Esophagus squamous epithelium (tissue), 5 donors: Measurements from ENCODE around the gene UBE2M. TPM values are rescaled to one million over a fixed set of nuclear protein-coding genes. Genes with fewer than 3 reads are reported as not detected.
"Not testable (repeated sequence)": the region's sequence is repeated elsewhere in the genome, so short reads cannot be mapped to it uniquely, and the experiment has no call there.

Experiments used
- DNase-seq: peaks from one replicate; lab custom pipeline; 2025; lab: John Stamatoyannopoulos, UW
- H3K27ac ChIP-seq, 4 donors: fragments of 200-600 bp; sonication (generic); one replicate each; pipeline ENCODE4 v1.5.1; 2016 to 2019; ENCODE audit warnings: mild to moderate bottlenecking in 1 of 4
- H3K27me3 ChIP-seq, 4 donors: fragments of 200-600 bp; sonication (generic); 1 replicate in 3 of 4; 2 replicates in 1 of 4; pipeline versions ENCODE4 v1.5.1 to v1.6.0; 2017 to 2021; ENCODE audit warnings: antibody characterized with exemption in 1 of 4
- H3K36me3 ChIP-seq, 3 donors: fragments of 200-600 bp; sonication (generic); one replicate each; pipeline ENCODE4 v1.5.1; 2016 to 2019
- H3K4me1 ChIP-seq, 3 donors: fragments of 200-600 bp; sonication (generic); one replicate each; pipeline ENCODE4 v1.5.1; 2017 to 2019
- H3K4me3 ChIP-seq, 4 donors: fragments of 200-600 bp; sonication (generic); 1 replicate in 3 of 4; 2 replicates in 1 of 4; pipeline ENCODE4 v1.5.1; 2016 to 2019; ENCODE audit warnings: mild to moderate bottlenecking in 2 of 4, moderate library complexity in 1 of 4
- H3K9me3 ChIP-seq, 3 donors: fragments of 200-600 bp; sonication (generic); one replicate each; pipeline ENCODE4 v1.5.1; 2016 to 2019
- CTCF ChIP-seq, 6 experiments: fragments of 450-650 bp in 4 of 6; fragments of 200-600 bp in 2 of 6; sonication (generic) in 2 of 6; IDR thresholded peaks; one replicate each; pipeline ENCODE4 v1.5.1; 2016 to 2019; ENCODE audit warnings: antibody characterized with exemption in 6 of 6, mild to moderate bottlenecking in 4 of 6, moderate library complexity in 4 of 6
- POLR2A ChIP-seq, 4 donors: fragments of 450-650 bp; IDR thresholded peaks; one replicate each; pipeline ENCODE4 v1.6.1; 2017; ENCODE audit warnings: antibody characterized with exemption in 4 of 4, mild to moderate bottlenecking in 4 of 4, moderate library complexity in 3 of 4
- WGBS, 2 donors: methylation state at CpG; one replicate each; pipeline ENCODE4 v1.1.5; 2018; 5-methylcytosine and 5-hydroxymethylcytosine counted together
- intact Hi-C: fragments of 100-400 bp; cut with DNase I; formaldehyde crosslinking; loops from one replicate; pipeline ENCODE4 v1.15.0; 2022
- total RNA-seq, 4 donors: library from RNA; depleted of rRNA; stranded (reverse); fragments of >200 nt; gene quantifications; one replicate each; pipeline ENCODE4 v1.1.0, GENCODE V29; 2016
- donor health status: DM: yes; HTN: yes; CAD: no.

The UBE2M gene
- total RNA-seq, 4 donors from 2014 or later: 22.0 to 37.4 (median 24.7) TPM

- intact Hi-C loops: no loop called here
- no peak for TF ChIP-seq CTCF (IDR thresholded peaks at IDR 0.05)
- no peak for TF ChIP-seq POLR2A (IDR thresholded peaks at IDR 0.05)
- WGBS, 2 donors: 64 to 75% methylated on average over 7 to 8 of the region's 11 CpGs
- Histone ChIP-seq H3K27ac (no peak overlapping the region), H3K27me3 (no peaks in the 10 kb centered on the region), H3K9me3 (no peaks in the 10 kb centered on the region), H3K36me3 (peaks cover 5 to 21% (median 7%) of the 10 kb centered on the region in 3 donors), H3K4me3 (no peak overlapping the region), H3K4me1 (peaks cover 14 to 47% (median 16%) of the 10 kb centered on the region in 3 donors)
- DNase-seq: no peak
Measured at GRCh38 chr19:58578012-58578925, 19.9 kb upstream of the UBE2M start.

GRCh38 chr19:58577581-58577980 is 19.2 kb upstream of the UBE2M start:
- H3K27me3 ChIP-seq, H3K27ac ChIP-seq, intact Hi-C loops, H3K4me3 ChIP-seq, H3K9me3 ChIP-seq, DNase-seq: not testable (repeated sequence)
- Histone ChIP-seq H3K4me1 (peaks cover 14 to 48% (median 16%) of the 10 kb centered on the region in 3 donors), H3K36me3 (peaks cover 3 to 15% (median 7%) of the 10 kb centered on the region in 3 donors)
- WGBS, 2 donors: 96 to 100% methylated on average over 2 of the region's 2 CpGs

GRCh38 chr19:58575183-58576041 is 17.0 kb upstream of the UBE2M start:
- no peak for DNase-seq
- intact Hi-C loops: no loop called here
- peak in 2 of 4 donors; percentile 3 to 47 for TF ChIP-seq POLR2A (IDR thresholded peaks at IDR 0.05)
- TF ChIP-seq CTCF (IDR thresholded peaks at IDR 0.05): peak in 1 of 6 experiments; percentile 4
- Histone ChIP-seq H3K9me3 (no peaks in the 10 kb centered on the region), H3K36me3 (peaks cover 0 to 14% (median 7%) of the 10 kb centered on the region in 3 donors), H3K27ac (peak overlapping the region; percentile 80 to 97 (median 96)), H3K4me1 (peaks cover 22 to 46% (median 25%) of the 10 kb centered on the region in 3 donors), H3K27me3 (no peaks in the 10 kb centered on the region), H3K4me3 (peak overlapping the region; percentile 80 to 97 (median 88))
- 0 to 1% methylated on average over 14 to 25 of the region's 66 CpGs for WGBS, 2 donors

GRCh38 chr19:58573658-58574164 is 15.3 kb upstream of the UBE2M start:
- Histone ChIP-seq H3K4me1 (peaks cover 22 to 46% (median 25%) of the 10 kb centered on the region in 3 donors), H3K4me3 (peak overlapping the region; percentile 69 to 86 (median 76)), H3K9me3 (no peaks in the 10 kb centered on the region), H3K27me3 (no peaks in the 10 kb centered on the region), H3K36me3 (peaks cover 0 to 31% (median 12%) of the 10 kb centered on the region in 3 donors), H3K27ac (peak overlapping the region; percentile 92 to 100 (median 98))
- TF ChIP-seq CTCF (IDR thresholded peaks at IDR 0.05): no peak
- WGBS, 2 donors: 1 to 2% methylated on average over 15 to 17 of the region's 20 CpGs
- DNase-seq: no peak
- intact Hi-C loops: no loop called here
